H1 (cell line): Measurements from ENCODE around the gene TRIM47. TPM values are rescaled to one million over a fixed set of nuclear protein-coding genes. Genes with fewer than 3 reads are reported as not detected.

ENCODE experiments used
- CTCF ChIA-PET: fragments of 300-600 bp; sonication (Branson Sonifier 250); formaldehyde crosslinking; loops from one replicate; lab custom pipeline; 2021; ENCODE audit not compliant: partially characterized antibody; lab: Charles Lee
- POLR2A ChIA-PET: fragments of 300-600 bp; sonication (Branson Sonifier 250); formaldehyde crosslinking; loops from one replicate; lab custom pipeline; 2021; ENCODE audit warnings: inconsistent platforms; ENCODE audit not compliant: partially characterized antibody; lab: Charles Lee
- DNase-seq, 2 experiments: peaks; one replicate each; pipeline versions ENCODE4 v3.0.0 to v3.0.0-alpha.2; 2010 to 2022; ENCODE audit warnings: low spot score in 2 of 2, low read depth in 1 of 2, mixed read lengths in 1 of 2
- FAIRE-seq: peaks from 2 replicates; lab custom pipeline; 2011; peaks lifted over from hg19 to GRCh38; lab: Jason Lieb, UNC
- H2AFZ ChIP-seq: 2 replicates; pipeline ENCODE4 v1.8.1; 2012; ENCODE audit warnings: low read length, inconsistent platforms
- H2AK5ac ChIP-seq: 2 replicates; pipeline ENCODE4 v1.6.1; 2013; ENCODE audit warnings: low read depth, low read length
- H2BK120ac ChIP-seq: replicated peaks from 2 replicates; pipeline ENCODE3; 2013; ENCODE audit warnings: low read depth, low read length, inconsistent platforms
- H2BK12ac ChIP-seq: 2 replicates; pipeline ENCODE4 v1.6.1; 2013; ENCODE audit warnings: low read depth, low read length
- H2BK15ac ChIP-seq: 2 replicates; pipeline ENCODE4 v1.6.1; 2013; ENCODE audit warnings: low read length
- H2BK20ac ChIP-seq: 2 replicates; pipeline ENCODE4 v1.6.1; 2013; ENCODE audit warnings: low read length
- H2BK5ac ChIP-seq: 2 replicates; pipeline ENCODE4 v1.6.1; 2013; ENCODE audit warnings: low read depth, low read length
- H3K14ac ChIP-seq: 2 replicates; pipeline ENCODE4 v1.6.1; 2013; ENCODE audit warnings: inconsistent platforms; ENCODE audit not compliant: insufficient read length
- H3K18ac ChIP-seq: 2 replicates; pipeline ENCODE4 v1.6.1; 2013; ENCODE audit warnings: low read length; ENCODE audit errors: extremely low read depth
- H3K23ac ChIP-seq: 2 replicates; pipeline ENCODE4 v1.6.1; 2013; ENCODE audit warnings: inconsistent platforms; ENCODE audit not compliant: insufficient read length
- H3K23me2 ChIP-seq: 2 replicates; pipeline ENCODE4 v1.6.1; 2013; ENCODE audit warnings: low read depth, low read length
- H3K27ac ChIP-seq: 2 replicates; pipeline ENCODE4 v1.6.1; 2011; ENCODE audit warnings: low read depth, low read length, inconsistent platforms
- H3K27me3 ChIP-seq, 4 experiments: replicated peaks in 1 of 4; 1 replicate in 1 of 4; 2 replicates in 3 of 4; pipeline versions ENCODE4 v1.6.1 to v1.8.1; 2011 to 2013; ENCODE audit warnings: low read length in 3 of 4, mild to moderate bottlenecking in 3 of 4, inconsistent platforms in 2 of 4, mixed read lengths in 2 of 4, moderate library complexity in 1 of 4; ENCODE audit not compliant: control insufficient read depth in 3 of 4, insufficient read depth in 3 of 4; ENCODE audit errors: extremely low read depth in 1 of 4
- H3K36me3 ChIP-seq, 4 experiments: 2 replicates each; pipeline versions ENCODE4 v1.6.1 to v1.8.1; 2011 to 2013; ENCODE audit warnings: mild to moderate bottlenecking in 4 of 4, low read length in 3 of 4, moderate library complexity in 2 of 4, control low read depth in 1 of 4, inconsistent platforms in 1 of 4; ENCODE audit not compliant: insufficient read depth in 4 of 4, control insufficient read depth in 2 of 4
- H3K4ac ChIP-seq: replicated peaks from 2 replicates; pipeline ENCODE3; 2013; ENCODE audit warnings: low read length, low read depth, mixed read lengths, inconsistent platforms; ENCODE audit not compliant: insufficient read length
- H3K4me1 ChIP-seq, 4 experiments: replicated peaks in 1 of 4; 1 replicate in 1 of 4; 2 replicates in 3 of 4; pipeline versions ENCODE4 v1.6.1 to v1.8.1; 2011 to 2013; ENCODE audit warnings: low read length in 3 of 4, inconsistent platforms in 2 of 4, mixed read lengths in 1 of 4; ENCODE audit not compliant: insufficient read depth in 4 of 4, control insufficient read depth in 3 of 4
- H3K4me2 ChIP-seq, 2 experiments: 2 replicates each; pipeline versions ENCODE4 v1.6.1 to v1.8.1; 2011 to 2013; ENCODE audit warnings: low read depth in 2 of 2, low read length in 2 of 2, control low read depth in 1 of 2, inconsistent platforms in 1 of 2, mild to moderate bottlenecking in 1 of 2; ENCODE audit not compliant: insufficient read depth in 1 of 2
- H3K4me3 ChIP-seq, 4 experiments: fragments of 200-600, 300-600 bp in 1 of 4; sonication (generic), shearing (Covaris generic), sonication (Bioruptor Twin) in 1 of 4; 2 replicates each; pipeline versions ENCODE4 v1.5.1 to v1.8.1; 2011 to 2016; ENCODE audit warnings: low read length in 4 of 4, low read depth in 3 of 4, control low read depth in 2 of 4, inconsistent platforms in 2 of 4, mild to moderate bottlenecking in 2 of 4, mixed read lengths in 1 of 4, moderate library complexity in 1 of 4; ENCODE audit not compliant: insufficient read depth in 2 of 4; ENCODE audit errors: extremely low read depth in 1 of 4
- H3K56ac ChIP-seq: replicated peaks from 2 replicates; pipeline ENCODE3; 2013; ENCODE audit warnings: low read depth, mild to moderate bottlenecking, mixed read lengths, low read length, inconsistent platforms; ENCODE audit not compliant: insufficient read length
- H3K79me1 ChIP-seq: 2 replicates; pipeline ENCODE4 v1.6.1; 2013; ENCODE audit warnings: low read depth, low read length, control low read depth
- H3K79me2 ChIP-seq, 2 experiments: 2 replicates each; pipeline versions ENCODE4 v1.6.1 to v1.8.1; 2012 to 2013; ENCODE audit warnings: low read length in 2 of 2, mild to moderate bottlenecking in 2 of 2, inconsistent platforms in 1 of 2; ENCODE audit not compliant: insufficient read depth in 2 of 2, control insufficient read depth in 1 of 2
- H3K9ac ChIP-seq, 4 experiments: replicated peaks in 1 of 4; 1 replicate in 1 of 4; 2 replicates in 3 of 4; pipeline versions ENCODE4 v1.6.1 to v1.8.1; 2011 to 2013; ENCODE audit warnings: low read depth in 3 of 4, low read length in 3 of 4, control low read depth in 2 of 4, mild to moderate bottlenecking in 2 of 4, moderate library complexity in 2 of 4, inconsistent platforms in 1 of 4; ENCODE audit errors: extremely low read depth in 1 of 4
- H3K9me3 ChIP-seq, 2 experiments: 2 replicates each; pipeline versions ENCODE4 v1.6.1 to v1.8.1; 2012 to 2013; ENCODE audit warnings: mild to moderate bottlenecking in 2 of 2, moderate library complexity in 2 of 2, control low read depth in 1 of 2, inconsistent platforms in 1 of 2, low read depth in 1 of 2, low read length in 1 of 2, mixed read lengths in 1 of 2; ENCODE audit not compliant: insufficient read depth in 2 of 2
- H4K20me1 ChIP-seq, 2 experiments: replicated peaks in 1 of 2; 2 replicates each; pipeline versions ENCODE3 to v1.8.1; 2011 to 2013; ENCODE audit warnings: inconsistent platforms in 2 of 2, low read length in 2 of 2, mild to moderate bottlenecking in 1 of 2; ENCODE audit not compliant: insufficient read depth in 2 of 2, control insufficient read depth in 1 of 2
- H4K5ac ChIP-seq: 2 replicates; pipeline ENCODE4 v1.6.1; 2013; ENCODE audit warnings: low read length, low read depth, mixed read lengths, inconsistent platforms; ENCODE audit not compliant: insufficient read length
- H4K8ac ChIP-seq: 2 replicates; pipeline ENCODE4 v1.8.0; 2013; ENCODE audit warnings: mild to moderate bottlenecking, moderate library complexity, low read length, inconsistent platforms; ENCODE audit not compliant: insufficient read depth; ENCODE audit errors: extremely low read depth
- H4K91ac ChIP-seq: replicated peaks from 2 replicates; pipeline ENCODE3; 2013; ENCODE audit warnings: low read length, mixed read lengths, inconsistent platforms; ENCODE audit not compliant: insufficient read length
- BRCA1 ChIP-seq: IDR thresholded peaks from 2 replicates; pipeline ENCODE4 v1.6.1; 2012; ENCODE audit warnings: low read depth, low read length, improper control_type of control experiment
- E2F6 ChIP-seq: IDR thresholded peaks from 2 replicates; pipeline ENCODE4 v1.6.1; 2012; ENCODE audit warnings: inconsistent platforms
- JUND ChIP-seq: IDR thresholded peaks from 2 replicates; pipeline ENCODE4 v1.6.1; 2011; ENCODE audit warnings: mild to moderate bottlenecking, improper control_type of control experiment, low read length
- MAFK ChIP-seq: IDR thresholded peaks from 2 replicates; pipeline ENCODE4 v1.6.1; 2012; ENCODE audit warnings: low read depth, mild to moderate bottlenecking, improper control_type of control experiment, low read length
- POU5F1 ChIP-seq: IDR thresholded peaks from 2 replicates; pipeline ENCODE4 v1.6.1; 2011; ENCODE audit warnings: low read depth, mild to moderate bottlenecking, low read length, moderate library complexity
- RNF2 ChIP-seq: fragments of 200-900, 300-1000 bp; sonication (generic); IDR thresholded peaks from 2 replicates; pipeline ENCODE4 v1.7.1; 2016; ENCODE audit warnings: borderline replicate concordance, low read depth, mild to moderate bottlenecking, antibody characterized with exemption, low read length; ENCODE audit not compliant: poor library complexity, severe bottlenecking; ENCODE audit errors: missing control alignments
- SIN3A ChIP-seq, 2 experiments: IDR thresholded peaks in 1 of 2; conservative IDR thresholded peaks in 1 of 2; 2 replicates each; pipeline ENCODE4 v1.6.1; 2011 to 2012; ENCODE audit warnings: low read length in 2 of 2, improper control_type of control experiment in 1 of 2, low read depth in 1 of 2, mild to moderate bottlenecking in 1 of 2
- SIX5 ChIP-seq: IDR thresholded peaks from 2 replicates; pipeline ENCODE4 v1.6.1; 2011; ENCODE audit warnings: mild to moderate bottlenecking, low read depth, low read length
- SP1 ChIP-seq: IDR thresholded peaks from 2 replicates; pipeline ENCODE4 v1.6.1; 2011; ENCODE audit warnings: low read depth, low read length
- TAF1 ChIP-seq: IDR thresholded peaks from 2 replicates; pipeline ENCODE4 v1.6.1; 2011; ENCODE audit warnings: mild to moderate bottlenecking, low read depth, low read length
- WGBS, 2 experiments: shearing (Covaris generic) in 1 of 2; methylation state at CpG; one replicate each; pipeline versions ENCODE4 v1.1.6 to v1.1.7; 2013 to 2015; ENCODE audit warnings: low lambda C conversion rate in 2 of 2, mixed read lengths in 2 of 2, inconsistent platforms in 1 of 2, low coverage in 1 of 2, missing lambda C conversion rate in 1 of 2; ENCODE audit not compliant: insufficient replicate concordance in 2 of 2, insufficient coverage in 1 of 2, insufficient read length in 1 of 2; ENCODE audit errors: extremely low coverage in 1 of 2, missing lambda C conversion rate in 1 of 2; 5-methylcytosine and 5-hydroxymethylcytosine counted together
- polyA plus RNA-seq, 7 experiments: library from polyadenylated mRNA; depleted of rRNA in 3 of 7; stranded (reverse) in 5 of 7; unstranded in 2 of 7; fragments of >200 nt in 5 of 7; fragments of 200-250 nt in 2 of 7; gene quantifications; 1 replicate in 5 of 7; 2 replicates in 1 of 7; 4 replicates in 1 of 7; pipeline versions ENCODE4 v1.2.1 to v1.2.3, GENCODE V29; 2011 to 2013; ENCODE audit warnings: missing spikeins in 2 of 7, mixed read lengths in 2 of 7
- total RNA-seq: library from RNA; stranded (reverse); fragmentation: NEBNext Ultra II Directional; extraction: Animal tissue kit (Norgen Biotek cat#: 25700); gene quantifications from 2 replicates; pipeline ENCODE4 v1.2.1, GENCODE V29; 2021

The TRIM47 gene
- total and polyA plus RNA-seq, 2 of the 8 experiments (the other 6 are each of a cell fraction or from before 2014, with no cell fraction given), result 6.3 to 6.4 TPM

GRCh38 chr17:75898791-75899190, 20.4 kb upstream of the TRIM47 start:
- no peak overlapping the region for H4K5ac ChIP-seq
- no peak overlapping the region for H3K23ac ChIP-seq
- no peak for FAIRE-seq
- no peak overlapping the region for H3K4me3 ChIP-seq
- no peak overlapping the region for H3K9ac ChIP-seq
- peaks cover 0 to 25% of the 10 kb centered on the region in 2 experiments; a peak in 2 of 4 replicates for H3K79me2 ChIP-seq
- H2BK5ac ChIP-seq, result no peak overlapping the region
- no peak overlapping the region for H2BK120ac ChIP-seq
- H3K4me2 ChIP-seq, result no peak overlapping the region
- 94% methylated on average over 16 of the region's 16 CpGs; no CpG with 5 or more reads in 1 of the 2 experiments for WGBS, 2 experiments
- no peak overlapping the region for H4K8ac ChIP-seq
- no peak overlapping the region for H3K18ac ChIP-seq
- no peak overlapping the region for H2BK20ac ChIP-seq
- H3K14ac ChIP-seq, result no peak overlapping the region
- no peak overlapping the region for H3K27ac ChIP-seq
- peaks cover 2 to 7% of the 10 kb centered on the region in 2 experiments for H4K20me1 ChIP-seq
- H2AK5ac ChIP-seq, result no peak overlapping the region
- H3K9me3 ChIP-seq, result no peaks in the 10 kb centered on the region
- no peak for TF ChIP-seq E2F6
- no peak for TF ChIP-seq SIX5
- TF ChIP-seq TAF1, result no peak
- no peak for TF ChIP-seq SIN3A (conservative IDR thresholded peaks at IDR 0.05 in 1 of 2, IDR thresholded peaks at IDR 0.05 in 1 of 2; ENCODE audit: low read depth in 1 of 2, low read length in 2 of 2)
- no peak for TF ChIP-seq POU5F1
- TF ChIP-seq SP1, result no peak
- TF ChIP-seq BRCA1, result no peak
- TF ChIP-seq RNF2, result no peak
- TF ChIP-seq JUND, result no peak
- no peak for TF ChIP-seq MAFK
- CTCF ChIA-PET, result interaction anchor here (1.0 to 51.3 kb wide), 8 partner anchors 15 to 110 kb away, joined by 3 to 885 read pairs (median 6); partner anchors contain the start of gene CDK3
- no peak overlapping the region for H2BK15ac ChIP-seq
- H3K4me1 ChIP-seq, result peaks cover 4 to 25% (median 13%) of the 10 kb centered on the region in 4 experiments
- no peak for DNase-seq
- H2AFZ ChIP-seq, result no peak overlapping the region
- no peak overlapping the region for H3K56ac ChIP-seq
- no peak overlapping the region for H2BK12ac ChIP-seq
- H3K23me2 ChIP-seq, result peaks cover 8% of the 10 kb centered on the region
- H3K4ac ChIP-seq, result no peak overlapping the region
- H3K36me3 ChIP-seq, result peaks cover 5 to 35% (median 23%) of the 10 kb centered on the region in 4 experiments; a peak in 7 of 8 replicates
- H3K27me3 ChIP-seq, result no peaks in the 10 kb centered on the region
- POLR2A ChIA-PET, result interaction anchor here (1.1 to 7.4 kb wide), 7 partner anchors 11 to 119 kb away, joined by 3 to 40 read pairs (median 4); partner anchors contain the start of gene WBP2
- no peak overlapping the region for H4K91ac ChIP-seq
- peaks cover 3% of the 10 kb centered on the region; the same call in 1 of the 2 replicates for H3K79me1 ChIP-seq
